Measurements from ENCODE around the gene PIK3R1.

PIK3R1 gene

GRCh38 chr5:68299575-68299974 lies 84.0 kb downstream of the PIK3R1 start:
- DNase-seq = no peak

- DNase-seq = no peak
These were observed 87.6 kb downstream of the PIK3R1 start for GRCh38 chr5:68303038-68303738.

- DNase-seq = no peak
These were observed 88.3 kb downstream of the PIK3R1 start for GRCh38 chr5:68303754-68304420.

GRCh38 chr5:68304421-68305052 lies 89.0 kb downstream of the PIK3R1 start:
- no peak for DNase-seq

- DNase-seq = no peak
These were observed 89.8 kb downstream of the PIK3R1 start for GRCh38 chr5:68305223-68305870.

- DNase-seq = no peak
These were observed 90.9 kb downstream of the PIK3R1 start for GRCh38 chr5:68306361-68307014.

GRCh38 chr5:68313336-68313735 lies 97.8 kb downstream of the PIK3R1 start:
- DNase-seq = no peak

GRCh38 chr5:68314465-68314864 lies 98.9 kb downstream of the PIK3R1 start:
- no peak for DNase-seq

- no peak for DNase-seq
These were observed 100.2 kb downstream of the PIK3R1 start for GRCh38 chr5:68315679-68316271.

- DNase-seq = no peak
These were observed 100.9 kb downstream of the PIK3R1 start for GRCh38 chr5:68316469-68316868.

GRCh38 chr5:68317646-68318045 lies 102.1 kb downstream of the PIK3R1 start:
- DNase-seq = no peak

GRCh38 chr5:68318955-68319705 lies 103.6 kb downstream of the PIK3R1 start:
- DNase-seq = no peak

GRCh38 chr5:68319706-68320412 lies 104.3 kb downstream of the PIK3R1 start:
- no peak for DNase-seq

- DNase-seq = no peak
These were observed 104.9 kb downstream of the PIK3R1 start for GRCh38 chr5:68320413-68320986.

- no peak for DNase-seq
These were observed 109.6 kb downstream of the PIK3R1 start for GRCh38 chr5:68325065-68325580.

- no peak for DNase-seq
These were observed 114.1 kb downstream of the PIK3R1 start for GRCh38 chr5:68329554-68330255.

- DNase-seq = no peak
These were observed 115.0 kb downstream of the PIK3R1 start for GRCh38 chr5:68330574-68330973.

GRCh38 chr5:68331192-68332079 lies 115.9 kb downstream of the PIK3R1 start:
- no peak for DNase-seq

- DNase-seq = no peak
These were observed 116.5 kb downstream of the PIK3R1 start for GRCh38 chr5:68332080-68332451.

Data from 8988T (cell line).